ENCODE data around the gene ANTXR1. TPM values are rescaled to one million over a fixed set of nuclear protein-coding genes. Genes with fewer than 3 reads are reported as not detected.

The ANTXR1 gene
- polyA plus RNA-seq, 1 experiment, result 87.1 TPM

DNA sequence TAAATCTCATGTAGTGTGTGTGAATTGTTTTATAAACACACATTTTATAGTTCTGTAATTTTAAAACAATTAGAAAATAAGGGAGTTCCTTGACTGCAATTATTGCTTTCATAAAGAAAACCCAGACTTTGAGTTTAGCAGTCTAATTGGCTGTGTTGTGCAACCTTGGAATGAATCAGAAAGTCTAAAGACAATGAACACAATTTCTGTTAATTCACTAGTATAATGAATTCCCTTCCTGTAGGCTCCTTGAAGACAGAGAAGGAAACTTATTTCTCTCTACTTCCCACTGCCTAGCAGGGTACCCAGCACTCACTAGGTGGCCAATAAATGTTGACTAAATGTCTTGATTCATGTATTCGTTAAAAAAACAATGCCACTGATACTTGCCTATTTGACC lies 79.9 kb downstream of the ANTXR1 start:
- ChIA-PET POLR2A (no interaction called here), CTCF (no interaction called here)
- TF ChIP-seq, protein P1, sequence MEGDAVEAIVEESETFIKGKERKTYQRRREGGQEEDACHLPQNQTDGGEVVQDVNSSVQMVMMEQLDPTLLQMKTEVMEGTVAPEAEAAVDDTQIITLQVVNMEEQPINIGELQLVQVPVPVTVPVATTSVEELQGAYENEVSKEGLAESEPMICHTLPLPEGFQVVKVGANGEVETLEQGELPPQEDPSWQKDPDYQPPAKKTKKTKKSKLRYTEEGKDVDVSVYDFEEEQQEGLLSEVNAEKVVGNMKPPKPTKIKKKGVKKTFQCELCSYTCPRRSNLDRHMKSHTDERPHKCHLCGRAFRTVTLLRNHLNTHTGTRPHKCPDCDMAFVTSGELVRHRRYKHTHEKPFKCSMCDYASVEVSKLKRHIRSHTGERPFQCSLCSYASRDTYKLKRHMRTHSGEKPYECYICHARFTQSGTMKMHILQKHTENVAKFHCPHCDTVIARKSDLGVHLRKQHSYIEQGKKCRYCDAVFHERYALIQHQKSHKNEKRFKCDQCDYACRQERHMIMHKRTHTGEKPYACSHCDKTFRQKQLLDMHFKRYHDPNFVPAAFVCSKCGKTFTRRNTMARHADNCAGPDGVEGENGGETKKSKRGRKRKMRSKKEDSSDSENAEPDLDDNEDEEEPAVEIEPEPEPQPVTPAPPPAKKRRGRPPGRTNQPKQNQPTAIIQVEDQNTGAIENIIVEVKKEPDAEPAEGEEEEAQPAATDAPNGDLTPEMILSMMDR (IDR thresholded peaks at IDR 0.05; ENCODE audit: insufficient read depth, low read depth, low read length), result no peak
- Histone ChIP-seq H3K27me3 (ENCODE audit: control insufficient read depth, insufficient read depth, low read length) (no peaks in the 10 kb centered on the region), H3K4me3 (ENCODE audit: low read depth, low read length) (no peak overlapping the region), H3K36me3 (ENCODE audit: control insufficient read depth, insufficient read depth, low read length) (peaks cover 9% of the 10 kb centered on the region)
- no peak for DNase-seq (ENCODE audit: low read depth)

- DNase-seq (ENCODE audit: low read depth), result no peak
- ChIA-PET POLR2A (no interaction called here), CTCF (interaction anchor here (1.2 kb wide), 1 partner anchor 81 kb away, joined by 5 read pairs; no protein-coding TSS in a partner anchor)
- Histone ChIP-seq H3K4me3 (ENCODE audit: low read depth, low read length) (no peak overlapping the region), H3K36me3 (ENCODE audit: control insufficient read depth, insufficient read depth, low read length) (peaks cover 9% of the 10 kb centered on the region), H3K27me3 (ENCODE audit: control insufficient read depth, insufficient read depth, low read length) (no peaks in the 10 kb centered on the region)
- TF ChIP-seq, protein P1 (IDR thresholded peaks at IDR 0.05; ENCODE audit: insufficient read depth, low read depth, low read length), result no peak
These were observed 82.3 kb downstream of the ANTXR1 start for GRCh38 chr2:69095305-69095704.

DNA sequence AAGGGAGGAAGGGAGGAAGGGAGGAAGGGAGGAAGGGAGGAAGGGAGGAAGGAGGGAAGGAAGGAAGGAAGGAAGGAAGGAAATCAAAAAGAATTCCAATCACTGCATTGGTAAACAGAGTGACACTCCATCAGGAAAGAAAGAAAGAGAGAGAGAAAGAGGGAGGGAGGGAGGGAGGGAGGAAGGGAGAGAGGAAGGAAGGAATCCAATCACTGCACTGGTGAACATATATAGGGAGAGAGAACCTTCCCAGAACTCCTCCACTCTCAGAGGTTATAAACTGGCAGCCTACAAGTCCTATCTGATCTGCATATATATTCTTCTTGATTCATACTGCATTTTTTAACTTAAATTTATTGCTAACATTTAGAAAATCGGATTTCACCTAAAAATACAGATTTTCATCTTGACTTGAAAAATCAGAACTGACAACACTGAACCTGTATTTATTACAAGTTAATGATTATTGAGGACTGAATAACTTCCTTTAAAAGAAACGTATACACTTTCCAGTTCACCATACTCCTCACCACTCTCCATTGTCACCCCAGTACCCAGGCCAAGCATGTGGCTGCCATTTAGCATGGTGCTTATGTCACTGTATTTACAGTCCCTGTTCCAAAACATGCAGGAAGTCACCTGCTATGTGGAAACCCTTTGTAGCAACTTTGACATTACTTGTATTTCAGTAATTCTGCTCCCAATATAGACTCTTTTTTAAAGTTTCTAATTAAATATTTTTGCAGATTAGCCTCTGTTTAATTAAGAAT lies 83.5 kb downstream of the ANTXR1 start:
- ChIA-PET POLR2A (no interaction called here), CTCF (interaction anchor here (1.2 kb wide), 1 partner anchor 82 kb away, joined by 5 read pairs; no protein-coding TSS in a partner anchor)

GRCh38 chr2:69097148-69097610 lies 84.2 kb downstream of the ANTXR1 start:
- DNase-seq (ENCODE audit: low read depth), result no peak
- ChIA-PET POLR2A (no interaction called here), CTCF (no interaction called here)
- TF ChIP-seq, protein P1 (IDR thresholded peaks at IDR 0.05; ENCODE audit: insufficient read depth, low read depth, low read length), result no peak
- Histone ChIP-seq H3K27me3 (ENCODE audit: control insufficient read depth, insufficient read depth, low read length) (no peaks in the 10 kb centered on the region), H3K4me3 (ENCODE audit: low read depth, low read length) (no peak overlapping the region), H3K36me3 (ENCODE audit: control insufficient read depth, insufficient read depth, low read length) (peaks cover 8% of the 10 kb centered on the region)

More for the DNA sequence above, 83.5 kb downstream of the ANTXR1 start:
- no peak for DNase-seq (ENCODE audit: low read depth)
- Histone ChIP-seq H3K36me3 (ENCODE audit: control insufficient read depth, insufficient read depth, low read length) (peaks cover 9% of the 10 kb centered on the region), H3K4me3 (ENCODE audit: low read depth, low read length) (no peak overlapping the region), H3K27me3 (ENCODE audit: control insufficient read depth, insufficient read depth, low read length) (no peaks in the 10 kb centered on the region)
- TF ChIP-seq, protein P1 (IDR thresholded peaks at IDR 0.05; ENCODE audit: insufficient read depth, low read depth, low read length), result no peak

DNA sequence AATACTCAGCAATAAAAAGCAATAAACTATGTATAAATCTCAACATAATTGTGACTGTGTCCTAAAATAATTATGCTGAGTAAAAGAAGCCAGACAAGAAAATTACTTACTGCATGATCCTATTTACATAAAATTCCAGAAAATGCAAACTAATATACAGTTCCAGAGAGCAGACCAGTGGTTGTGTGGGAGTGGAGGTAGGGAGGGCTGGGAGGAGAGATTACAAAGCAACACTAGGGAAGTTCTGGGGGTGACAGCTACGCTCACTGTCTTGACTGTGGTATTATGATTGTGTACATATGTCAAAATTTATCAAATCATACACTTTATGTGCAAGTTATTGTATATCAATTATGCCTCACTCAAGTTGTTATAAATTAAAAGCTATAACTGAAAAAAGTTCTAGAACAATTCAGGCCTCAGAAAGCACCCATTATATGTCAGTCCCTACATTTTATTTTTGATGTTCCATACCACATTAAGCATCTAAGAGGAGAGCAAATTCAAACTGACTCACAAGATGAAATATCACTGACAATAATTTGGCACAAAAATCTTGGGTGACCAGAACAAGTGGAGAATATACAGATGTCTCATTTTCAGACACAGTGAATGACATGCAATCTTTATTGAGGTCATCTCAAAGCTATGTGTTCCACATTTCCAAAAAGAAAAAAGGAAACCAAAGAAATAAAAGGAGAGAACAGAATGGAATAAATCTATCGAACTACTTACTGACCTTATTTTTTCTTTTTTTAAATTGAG lies 85.1 kb downstream of the ANTXR1 start:
- Histone ChIP-seq H3K27me3 (ENCODE audit: control insufficient read depth, insufficient read depth, low read length) (no peaks in the 10 kb centered on the region), H3K36me3 (ENCODE audit: control insufficient read depth, insufficient read depth, low read length) (peaks cover 14% of the 10 kb centered on the region), H3K4me3 (ENCODE audit: low read depth, low read length) (no peak overlapping the region)
- POLR2A ChIA-PET, result no interaction called here
- DNase-seq (ENCODE audit: low read depth), result no peak
- TF ChIP-seq, protein P1 (IDR thresholded peaks at IDR 0.05; ENCODE audit: insufficient read depth, low read depth, low read length), result no peak
- CTCF ChIA-PET, result no interaction called here

All from BJ (cell line).